H1 (cell line): ENCODE measurements around the gene KRTAP4-2. TPM values are rescaled to one million over a fixed set of nuclear protein-coding genes. Genes with fewer than 3 reads are reported as not detected.

Source experiments
- CTCF ChIA-PET: fragments of 300-600 bp; sonication (Branson Sonifier 250); formaldehyde crosslinking; loops from one replicate; lab custom pipeline; 2021; ENCODE audit not compliant: partially characterized antibody; lab: Charles Lee
- POLR2A ChIA-PET: fragments of 300-600 bp; sonication (Branson Sonifier 250); formaldehyde crosslinking; loops from one replicate; lab custom pipeline; 2021; ENCODE audit warnings: inconsistent platforms; ENCODE audit not compliant: partially characterized antibody; lab: Charles Lee
- DNase-seq, 2 experiments: peaks; one replicate each; pipeline versions ENCODE4 v3.0.0 to v3.0.0-alpha.2; 2010 to 2022; ENCODE audit warnings: low spot score in 2 of 2, low read depth in 1 of 2, mixed read lengths in 1 of 2
- FAIRE-seq: peaks from 2 replicates; lab custom pipeline; 2011; peaks lifted over from hg19 to GRCh38; lab: Jason Lieb, UNC
- H2AFZ ChIP-seq: 2 replicates; pipeline ENCODE4 v1.8.1; 2012; ENCODE audit warnings: low read length, inconsistent platforms
- H2AK5ac ChIP-seq: 2 replicates; pipeline ENCODE4 v1.6.1; 2013; ENCODE audit warnings: low read depth, low read length
- H2BK120ac ChIP-seq: replicated peaks from 2 replicates; pipeline ENCODE3; 2013; ENCODE audit warnings: low read depth, low read length, inconsistent platforms
- H2BK12ac ChIP-seq: 2 replicates; pipeline ENCODE4 v1.6.1; 2013; ENCODE audit warnings: low read depth, low read length
- H2BK15ac ChIP-seq: 2 replicates; pipeline ENCODE4 v1.6.1; 2013; ENCODE audit warnings: low read length
- H2BK20ac ChIP-seq: 2 replicates; pipeline ENCODE4 v1.6.1; 2013; ENCODE audit warnings: low read length
- H2BK5ac ChIP-seq: 2 replicates; pipeline ENCODE4 v1.6.1; 2013; ENCODE audit warnings: low read depth, low read length
- H3K14ac ChIP-seq: 2 replicates; pipeline ENCODE4 v1.6.1; 2013; ENCODE audit warnings: inconsistent platforms; ENCODE audit not compliant: insufficient read length
- H3K18ac ChIP-seq: 2 replicates; pipeline ENCODE4 v1.6.1; 2013; ENCODE audit warnings: low read length; ENCODE audit errors: extremely low read depth
- H3K23ac ChIP-seq: 2 replicates; pipeline ENCODE4 v1.6.1; 2013; ENCODE audit warnings: inconsistent platforms; ENCODE audit not compliant: insufficient read length
- H3K23me2 ChIP-seq: 2 replicates; pipeline ENCODE4 v1.6.1; 2013; ENCODE audit warnings: low read depth, low read length
- H3K27ac ChIP-seq: 2 replicates; pipeline ENCODE4 v1.6.1; 2011; ENCODE audit warnings: low read depth, low read length, inconsistent platforms
- H3K27me3 ChIP-seq, 4 experiments: replicated peaks in 1 of 4; 1 replicate in 1 of 4; 2 replicates in 3 of 4; pipeline versions ENCODE4 v1.6.1 to v1.8.1; 2011 to 2013; ENCODE audit warnings: low read length in 3 of 4, mild to moderate bottlenecking in 3 of 4, inconsistent platforms in 2 of 4, mixed read lengths in 2 of 4, moderate library complexity in 1 of 4; ENCODE audit not compliant: control insufficient read depth in 3 of 4, insufficient read depth in 3 of 4; ENCODE audit errors: extremely low read depth in 1 of 4
- H3K36me3 ChIP-seq, 4 experiments: 2 replicates each; pipeline versions ENCODE4 v1.6.1 to v1.8.1; 2011 to 2013; ENCODE audit warnings: mild to moderate bottlenecking in 4 of 4, low read length in 3 of 4, moderate library complexity in 2 of 4, control low read depth in 1 of 4, inconsistent platforms in 1 of 4; ENCODE audit not compliant: insufficient read depth in 4 of 4, control insufficient read depth in 2 of 4
- H3K4ac ChIP-seq: replicated peaks from 2 replicates; pipeline ENCODE3; 2013; ENCODE audit warnings: low read length, low read depth, mixed read lengths, inconsistent platforms; ENCODE audit not compliant: insufficient read length
- H3K4me1 ChIP-seq, 4 experiments: replicated peaks in 1 of 4; 1 replicate in 1 of 4; 2 replicates in 3 of 4; pipeline versions ENCODE4 v1.6.1 to v1.8.1; 2011 to 2013; ENCODE audit warnings: low read length in 3 of 4, inconsistent platforms in 2 of 4, mixed read lengths in 1 of 4; ENCODE audit not compliant: insufficient read depth in 4 of 4, control insufficient read depth in 3 of 4
- H3K4me2 ChIP-seq, 2 experiments: 2 replicates each; pipeline versions ENCODE4 v1.6.1 to v1.8.1; 2011 to 2013; ENCODE audit warnings: low read depth in 2 of 2, low read length in 2 of 2, control low read depth in 1 of 2, inconsistent platforms in 1 of 2, mild to moderate bottlenecking in 1 of 2; ENCODE audit not compliant: insufficient read depth in 1 of 2
- H3K4me3 ChIP-seq, 4 experiments: fragments of 200-600, 300-600 bp in 1 of 4; sonication (generic), shearing (Covaris generic), sonication (Bioruptor Twin) in 1 of 4; 2 replicates each; pipeline versions ENCODE4 v1.5.1 to v1.8.1; 2011 to 2016; ENCODE audit warnings: low read length in 4 of 4, low read depth in 3 of 4, control low read depth in 2 of 4, inconsistent platforms in 2 of 4, mild to moderate bottlenecking in 2 of 4, mixed read lengths in 1 of 4, moderate library complexity in 1 of 4; ENCODE audit not compliant: insufficient read depth in 2 of 4; ENCODE audit errors: extremely low read depth in 1 of 4
- H3K56ac ChIP-seq: replicated peaks from 2 replicates; pipeline ENCODE3; 2013; ENCODE audit warnings: low read depth, mild to moderate bottlenecking, mixed read lengths, low read length, inconsistent platforms; ENCODE audit not compliant: insufficient read length
- H3K79me1 ChIP-seq: 2 replicates; pipeline ENCODE4 v1.6.1; 2013; ENCODE audit warnings: low read depth, low read length, control low read depth
- H3K79me2 ChIP-seq, 2 experiments: 2 replicates each; pipeline versions ENCODE4 v1.6.1 to v1.8.1; 2012 to 2013; ENCODE audit warnings: low read length in 2 of 2, mild to moderate bottlenecking in 2 of 2, inconsistent platforms in 1 of 2; ENCODE audit not compliant: insufficient read depth in 2 of 2, control insufficient read depth in 1 of 2
- H3K9ac ChIP-seq, 4 experiments: replicated peaks in 1 of 4; 1 replicate in 1 of 4; 2 replicates in 3 of 4; pipeline versions ENCODE4 v1.6.1 to v1.8.1; 2011 to 2013; ENCODE audit warnings: low read depth in 3 of 4, low read length in 3 of 4, control low read depth in 2 of 4, mild to moderate bottlenecking in 2 of 4, moderate library complexity in 2 of 4, inconsistent platforms in 1 of 4; ENCODE audit errors: extremely low read depth in 1 of 4
- H3K9me3 ChIP-seq, 2 experiments: 2 replicates each; pipeline versions ENCODE4 v1.6.1 to v1.8.1; 2012 to 2013; ENCODE audit warnings: mild to moderate bottlenecking in 2 of 2, moderate library complexity in 2 of 2, control low read depth in 1 of 2, inconsistent platforms in 1 of 2, low read depth in 1 of 2, low read length in 1 of 2, mixed read lengths in 1 of 2; ENCODE audit not compliant: insufficient read depth in 2 of 2
- H4K20me1 ChIP-seq, 2 experiments: replicated peaks in 1 of 2; 2 replicates each; pipeline versions ENCODE3 to v1.8.1; 2011 to 2013; ENCODE audit warnings: inconsistent platforms in 2 of 2, low read length in 2 of 2, mild to moderate bottlenecking in 1 of 2; ENCODE audit not compliant: insufficient read depth in 2 of 2, control insufficient read depth in 1 of 2
- H4K5ac ChIP-seq: 2 replicates; pipeline ENCODE4 v1.6.1; 2013; ENCODE audit warnings: low read length, low read depth, mixed read lengths, inconsistent platforms; ENCODE audit not compliant: insufficient read length
- H4K8ac ChIP-seq: 2 replicates; pipeline ENCODE4 v1.8.0; 2013; ENCODE audit warnings: mild to moderate bottlenecking, moderate library complexity, low read length, inconsistent platforms; ENCODE audit not compliant: insufficient read depth; ENCODE audit errors: extremely low read depth
- H4K91ac ChIP-seq: replicated peaks from 2 replicates; pipeline ENCODE3; 2013; ENCODE audit warnings: low read length, mixed read lengths, inconsistent platforms; ENCODE audit not compliant: insufficient read length
- CREB1 ChIP-seq: IDR thresholded peaks from 2 replicates; pipeline ENCODE4 v1.6.1; 2012; ENCODE audit warnings: inconsistent platforms
- FOSL1 ChIP-seq: IDR thresholded peaks from 2 replicates; pipeline ENCODE4 v1.6.1; 2011; ENCODE audit warnings: mild to moderate bottlenecking, low read depth, low read length, moderate library complexity; ENCODE audit not compliant: insufficient read depth
- WGBS, 2 experiments: shearing (Covaris generic) in 1 of 2; methylation state at CpG; one replicate each; pipeline versions ENCODE4 v1.1.6 to v1.1.7; 2013 to 2015; ENCODE audit warnings: low lambda C conversion rate in 2 of 2, mixed read lengths in 2 of 2, inconsistent platforms in 1 of 2, low coverage in 1 of 2, missing lambda C conversion rate in 1 of 2; ENCODE audit not compliant: insufficient replicate concordance in 2 of 2, insufficient coverage in 1 of 2, insufficient read length in 1 of 2; ENCODE audit errors: extremely low coverage in 1 of 2, missing lambda C conversion rate in 1 of 2; 5-methylcytosine and 5-hydroxymethylcytosine counted together
- polyA plus RNA-seq, 7 experiments: library from polyadenylated mRNA; depleted of rRNA in 3 of 7; stranded (reverse) in 5 of 7; unstranded in 2 of 7; fragments of >200 nt in 5 of 7; fragments of 200-250 nt in 2 of 7; gene quantifications; 1 replicate in 5 of 7; 2 replicates in 1 of 7; 4 replicates in 1 of 7; pipeline versions ENCODE4 v1.2.1 to v1.2.3, GENCODE V29; 2011 to 2013; ENCODE audit warnings: missing spikeins in 2 of 7, mixed read lengths in 2 of 7
- total RNA-seq: library from RNA; stranded (reverse); fragmentation: NEBNext Ultra II Directional; extraction: Animal tissue kit (Norgen Biotek cat#: 25700); gene quantifications from 2 replicates; pipeline ENCODE4 v1.2.1, GENCODE V29; 2021

The KRTAP4-2 gene
- total and polyA plus RNA-seq, 2 of the 8 experiments (the other 6 are each of a cell fraction or from before 2014, with no cell fraction given), result not detected

DNA sequence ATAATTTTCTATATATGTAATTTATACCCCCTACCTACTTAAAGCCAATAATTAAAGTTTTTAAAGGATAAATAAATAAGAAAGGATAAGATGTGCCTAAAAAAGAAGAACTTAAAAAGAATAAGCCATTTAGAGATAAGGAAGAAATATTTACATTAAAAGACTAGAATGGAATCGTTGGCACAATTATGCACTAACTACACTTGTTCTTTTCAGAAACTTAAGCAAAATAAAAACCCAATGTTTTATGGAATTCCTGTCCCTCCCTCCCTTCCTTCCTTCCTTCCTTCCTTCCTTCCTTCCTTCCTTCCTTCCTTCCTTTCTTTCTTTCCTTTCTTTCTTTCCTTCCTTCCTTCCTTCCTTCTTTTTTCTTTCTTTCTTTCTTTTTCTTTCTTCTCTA, 33.2 kb downstream of the KRTAP4-2 start:
- 100% methylated on average over 1 of the region's 1 CpG; no CpG with 5 or more reads in 1 of the 2 experiments for WGBS, 2 experiments

More for the DNA sequence above, 33.2 kb downstream of the KRTAP4-2 start:
- Histone ChIP-seq H4K20me1 (no peaks in the 10 kb centered on the region), H4K8ac (no peak overlapping the region), H3K27ac (no peak overlapping the region), H3K4ac (no peak overlapping the region), H3K4me1 (no peaks in the 10 kb centered on the region), H3K4me3 (no peak overlapping the region), H2AK5ac (no peak overlapping the region), H3K79me2 (no peaks in the 10 kb centered on the region), H2BK15ac (no peak overlapping the region), H4K91ac (no peak overlapping the region)
- no peak for FAIRE-seq
- POLR2A ChIA-PET, result no interaction called here
- TF ChIP-seq FOSL1 (no peak), CREB1 (no peak)
- TF ChIP-seq, all 59 proteins: peak for 0
- H3K36me3 ChIP-seq, result no peaks in the 10 kb centered on the region
- peaks cover 10 to 12% of the 10 kb centered on the region in 2 experiments; a peak in 3 of 4 replicates for H3K9me3 ChIP-seq
- no peak overlapping the region for H2BK20ac ChIP-seq
- CTCF ChIA-PET, result no interaction called here
- no peaks in the 10 kb centered on the region for H3K79me1 ChIP-seq
- peaks cover 2% of the 10 kb centered on the region; the same call in 1 of the 2 replicates for H3K23me2 ChIP-seq
- H3K14ac ChIP-seq, result no peak overlapping the region
- H3K27me3 ChIP-seq, result no peaks in the 10 kb centered on the region
- no peak overlapping the region for H3K9ac ChIP-seq
- no peak overlapping the region for H3K4me2 ChIP-seq
- H4K5ac ChIP-seq, result no peak overlapping the region
- no peak overlapping the region for H3K56ac ChIP-seq
- DNase-seq, result no peak
- H2BK12ac ChIP-seq, result no peak overlapping the region
- H2BK120ac ChIP-seq, result no peak overlapping the region
- no peak overlapping the region for H2AFZ ChIP-seq
- no peak overlapping the region for H3K23ac ChIP-seq
- H3K18ac ChIP-seq, result no peak overlapping the region
- H2BK5ac ChIP-seq, result no peak overlapping the region
